GM12864 (cell line): ENCODE measurements around the gene IGFBP1.

Source experiments
- DNase-seq: peaks from one replicate; pipeline ENCODE4 v3.0.0-alpha.2; 2011; ENCODE audit warnings: low read depth
- H3K4me3 ChIP-seq: 2 replicates; pipeline ENCODE4 v1.5.1; 2011; ENCODE audit warnings: mild to moderate bottlenecking, low read depth, low read length, control low read depth
- TF ChIP-seq, protein P1 (sequence below): IDR thresholded peaks from 2 replicates; pipeline ENCODE4 v1.5.1; 2011; ENCODE audit warnings: low read depth, mild to moderate bottlenecking, moderate library complexity, low read length, control low read depth, inconsistent platforms; ENCODE audit errors: missing control alignments

The IGFBP1 gene

DNA sequence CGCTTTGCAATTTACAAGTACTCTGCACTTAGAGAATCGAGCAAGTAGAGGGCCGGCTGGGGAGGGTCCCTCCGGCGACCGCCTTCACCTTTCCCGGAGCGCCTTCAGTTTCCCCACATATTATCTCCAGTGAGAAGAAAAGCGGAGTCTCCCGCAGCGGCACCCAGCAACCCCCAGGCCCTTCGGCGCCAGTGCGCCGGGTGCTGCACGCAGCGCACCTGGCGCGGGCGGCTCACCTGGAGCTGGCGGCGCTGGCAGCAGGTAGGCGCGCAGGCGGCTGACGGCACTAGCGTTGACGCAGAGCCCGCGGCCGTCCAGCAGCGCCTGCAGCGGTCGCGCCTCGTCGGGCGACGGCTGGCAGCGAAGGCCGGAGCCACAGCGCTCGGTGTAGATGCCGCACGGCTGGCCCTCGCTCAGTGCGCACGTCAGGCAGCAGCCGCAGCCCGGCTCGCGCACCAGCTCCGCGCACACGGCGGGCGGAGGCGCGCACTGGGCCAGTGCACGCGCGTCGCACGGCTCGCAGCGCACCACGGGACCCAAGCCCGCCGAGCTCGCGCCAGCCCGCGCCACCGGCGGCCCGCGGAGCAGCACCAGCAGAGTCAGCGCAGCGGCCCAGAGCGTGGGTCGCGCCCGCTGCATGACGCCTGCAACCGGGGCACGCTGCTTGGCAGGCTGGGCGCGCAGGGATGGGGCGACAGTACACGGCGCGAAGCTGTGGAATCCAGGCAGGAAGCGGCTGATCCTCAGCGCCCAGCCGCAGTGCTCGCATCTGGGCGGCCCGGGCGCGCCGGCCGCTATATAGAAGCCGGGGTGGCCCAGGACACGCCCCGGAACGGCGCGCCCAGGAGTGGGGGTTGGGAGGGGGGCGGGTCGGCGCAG lies 32.5 kb downstream of the IGFBP1 start, which contains the start of gene IGFBP3:
IGFBP3 (minus strand) TSS at position 771 of the 879 bp plus-strand sequence; CDS start at position 639, 132 bp downstream.
- TF ChIP-seq, protein P1, sequence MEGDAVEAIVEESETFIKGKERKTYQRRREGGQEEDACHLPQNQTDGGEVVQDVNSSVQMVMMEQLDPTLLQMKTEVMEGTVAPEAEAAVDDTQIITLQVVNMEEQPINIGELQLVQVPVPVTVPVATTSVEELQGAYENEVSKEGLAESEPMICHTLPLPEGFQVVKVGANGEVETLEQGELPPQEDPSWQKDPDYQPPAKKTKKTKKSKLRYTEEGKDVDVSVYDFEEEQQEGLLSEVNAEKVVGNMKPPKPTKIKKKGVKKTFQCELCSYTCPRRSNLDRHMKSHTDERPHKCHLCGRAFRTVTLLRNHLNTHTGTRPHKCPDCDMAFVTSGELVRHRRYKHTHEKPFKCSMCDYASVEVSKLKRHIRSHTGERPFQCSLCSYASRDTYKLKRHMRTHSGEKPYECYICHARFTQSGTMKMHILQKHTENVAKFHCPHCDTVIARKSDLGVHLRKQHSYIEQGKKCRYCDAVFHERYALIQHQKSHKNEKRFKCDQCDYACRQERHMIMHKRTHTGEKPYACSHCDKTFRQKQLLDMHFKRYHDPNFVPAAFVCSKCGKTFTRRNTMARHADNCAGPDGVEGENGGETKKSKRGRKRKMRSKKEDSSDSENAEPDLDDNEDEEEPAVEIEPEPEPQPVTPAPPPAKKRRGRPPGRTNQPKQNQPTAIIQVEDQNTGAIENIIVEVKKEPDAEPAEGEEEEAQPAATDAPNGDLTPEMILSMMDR, result no peak
- H3K4me3 ChIP-seq, result peak within 1 kb of the TSS; percentile 29; the same call in 1 of the 2 replicates
- no peak for DNase-seq

DNA sequence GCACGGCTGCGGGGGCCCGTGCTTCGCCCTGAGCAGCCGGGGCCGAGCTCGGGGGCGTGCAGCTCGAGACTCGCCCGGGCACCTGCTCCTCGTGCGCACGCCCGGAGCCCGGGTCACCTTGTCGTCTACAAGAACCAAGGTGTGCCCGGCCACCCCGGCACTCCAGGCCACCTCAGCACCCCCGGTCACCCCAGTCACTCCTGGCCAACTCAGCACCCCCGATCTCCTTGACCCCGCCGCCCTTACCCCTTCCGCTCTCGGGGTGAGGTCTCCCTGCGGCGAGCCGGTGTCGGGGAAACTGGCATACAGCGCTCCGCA lies 33.1 kb downstream of the IGFBP1 start:
- no peak for DNase-seq
- TF ChIP-seq, protein P1, result no peak
- H3K4me3 ChIP-seq, result no peak overlapping the region

DNA sequence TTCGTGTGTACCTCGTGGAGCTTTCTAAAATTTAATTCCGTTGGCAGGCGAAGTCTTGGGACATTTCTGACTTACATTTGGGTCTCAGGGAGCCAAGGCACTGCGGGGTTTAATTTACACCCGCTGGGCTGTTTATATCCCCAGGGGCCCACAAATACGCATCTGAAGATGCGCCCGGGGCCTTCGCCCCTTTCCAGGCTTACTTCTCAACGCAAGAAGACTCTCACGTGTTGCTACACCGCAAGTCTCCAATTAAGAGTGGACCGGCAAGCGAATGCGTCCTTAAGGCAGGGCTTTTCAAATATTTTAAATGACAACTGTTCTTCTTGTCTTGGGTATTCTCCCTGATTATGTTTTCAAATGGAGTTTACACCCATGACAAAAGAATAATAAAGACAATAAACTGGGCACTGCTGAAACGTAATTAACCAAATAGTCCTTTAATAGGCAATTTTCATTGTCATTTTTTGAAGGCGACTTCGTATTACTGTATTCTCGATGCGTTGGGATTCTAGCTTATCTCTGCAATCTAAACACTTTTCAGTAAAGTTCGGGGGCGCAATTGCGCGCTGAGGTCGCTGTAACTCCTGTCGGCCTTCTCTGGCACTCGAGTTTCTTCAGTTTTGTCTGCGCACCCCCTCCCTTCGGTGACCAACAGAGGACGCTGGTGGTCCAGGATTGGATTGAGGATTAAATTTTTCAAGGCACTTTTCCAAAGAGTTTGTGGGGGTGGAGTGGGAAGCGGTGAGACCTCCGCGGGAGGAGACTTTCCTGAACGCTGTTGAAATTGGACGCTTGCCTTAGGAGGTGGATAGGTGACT lies 33.6 kb downstream of the IGFBP1 start:
- no peak for DNase-seq
- TF ChIP-seq, protein P1, result peak; percentile 50
- H3K4me3 ChIP-seq, result no peak overlapping the region

DNA sequence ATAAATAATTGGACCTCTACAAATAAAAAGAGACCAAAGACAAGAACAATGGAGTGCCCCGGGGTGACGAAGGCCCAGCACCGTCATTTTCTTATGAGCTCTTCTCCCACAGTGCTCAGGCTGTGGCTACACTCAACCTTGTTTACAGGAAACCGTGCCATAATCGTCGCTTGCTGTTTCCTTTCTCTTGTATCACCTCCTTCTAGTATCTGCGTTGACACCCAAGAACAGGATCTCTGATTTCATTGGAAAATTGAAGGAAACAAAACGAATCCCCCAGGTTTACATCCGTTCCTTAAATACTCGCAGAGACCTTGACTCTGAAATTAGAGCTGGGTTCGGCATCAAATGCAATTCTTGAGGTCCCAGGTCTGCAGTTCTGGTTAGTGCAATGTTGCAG lies 34.5 kb downstream of the IGFBP1 start:
- H3K4me3 ChIP-seq, result no peak overlapping the region
- TF ChIP-seq, protein P1, result no peak
- no peak for DNase-seq

DNA sequence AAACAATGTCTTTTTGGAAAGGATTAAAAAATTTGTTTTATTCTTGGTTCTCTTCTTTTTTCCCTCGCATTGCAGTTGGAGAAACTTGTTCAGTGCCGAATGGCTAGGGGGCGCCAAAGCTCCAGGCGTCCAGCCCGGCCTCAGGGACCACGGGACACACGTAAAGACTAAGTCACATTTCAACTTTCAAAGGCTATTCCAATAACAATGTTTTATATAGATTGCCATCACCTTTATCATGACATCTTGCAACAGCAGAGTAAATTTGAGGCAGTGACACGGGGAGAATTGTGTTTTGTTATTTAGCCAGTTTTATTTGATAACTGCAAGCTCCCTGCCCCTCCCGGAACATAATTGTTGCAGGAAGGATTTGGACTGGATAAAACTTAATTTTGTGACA lies 35.0 kb downstream of the IGFBP1 start:
- TF ChIP-seq, protein P1, result peak; percentile 77
- no peak for DNase-seq
- H3K4me3 ChIP-seq, result no peak overlapping the region

DNA sequence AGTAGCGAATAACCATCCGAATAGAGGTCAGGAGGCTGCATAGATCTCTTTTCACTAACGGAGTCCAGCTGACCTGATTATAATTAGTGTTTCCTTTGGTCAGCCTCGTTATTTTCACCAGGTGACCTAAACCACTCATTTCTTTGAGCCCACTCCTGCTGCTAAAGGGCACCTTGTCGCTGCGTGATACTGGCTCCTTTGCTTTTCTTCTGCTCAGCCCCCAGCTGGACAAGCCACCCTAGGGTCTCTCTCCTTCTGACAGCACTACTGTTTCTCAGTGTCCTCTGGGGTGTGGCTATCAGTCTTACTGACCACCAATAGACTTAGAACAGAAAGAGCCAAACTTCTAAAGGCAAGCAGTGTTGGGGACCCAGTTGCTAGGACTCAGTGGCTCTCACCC lies 35.5 kb downstream of the IGFBP1 start:
- DNase-seq, result no peak
- H3K4me3 ChIP-seq, result no peak overlapping the region

More for the DNA sequence above, 35.5 kb downstream of the IGFBP1 start:
- TF ChIP-seq, protein P1, result no peak
